CD14-positive monocyte (primary cell): ENCODE measurements around the gene GPS2. TPM values are rescaled to one million over a fixed set of nuclear protein-coding genes. Genes with fewer than 3 reads are reported as not detected.
"Not testable (repeated sequence)": the region's sequence is repeated elsewhere in the genome, so short reads cannot be mapped to it uniquely, and the experiment has no call there.

ENCODE experiments used
- DNase-seq, 3 donors: peaks; one replicate each; pipeline ENCODE4 v3.0.0-alpha.2; 2011 to 2022
- H2AFZ ChIP-seq: 2 replicates; pipeline ENCODE4 v1.6.0; 2012; ENCODE audit warnings: mild to moderate bottlenecking, low read depth, low read length, inconsistent platforms; ENCODE audit not compliant: insufficient read depth, poor library complexity, severe bottlenecking
- H3K27ac ChIP-seq, 2 donors: 1 replicate in 1 of 2; 2 replicates in 1 of 2; pipeline ENCODE4 v1.5.1; 2012 to 2013; ENCODE audit warnings: low read length in 2 of 2, control low read depth in 1 of 2, inconsistent platforms in 1 of 2, low read depth in 1 of 2, mild to moderate bottlenecking in 1 of 2
- H3K27me3 ChIP-seq, 2 donors: one replicate each; pipeline versions ENCODE4 v1.6.0 to v1.6.1; 2011 to 2013; ENCODE audit warnings: low read length in 2 of 2; ENCODE audit not compliant: control insufficient read depth in 2 of 2, insufficient read depth in 2 of 2
- H3K36me3 ChIP-seq, 2 donors: replicated peaks in 1 of 2; 1 replicate in 1 of 2; 2 replicates in 1 of 2; pipeline versions ENCODE4 v1.5.1 to v1.6.1; 2012 to 2013; ENCODE audit warnings: low read length in 2 of 2, control low read depth in 1 of 2, inconsistent platforms in 1 of 2, mild to moderate bottlenecking in 1 of 2; ENCODE audit not compliant: insufficient read depth in 2 of 2, control insufficient read depth in 1 of 2
- H3K4me1 ChIP-seq, 2 donors: 1 replicate in 1 of 2; 2 replicates in 1 of 2; pipeline versions ENCODE4 v1.5.1 to v1.6.1; 2012 to 2013; ENCODE audit warnings: low read length in 2 of 2, control low read depth in 1 of 2, inconsistent platforms in 1 of 2, mild to moderate bottlenecking in 1 of 2, moderate library complexity in 1 of 2; ENCODE audit not compliant: insufficient read depth in 2 of 2, control insufficient read depth in 1 of 2
- H3K4me2 ChIP-seq: replicated peaks from 2 replicates; pipeline ENCODE3; 2012; ENCODE audit warnings: low read length, moderate library complexity, mild to moderate bottlenecking; ENCODE audit not compliant: poor library complexity, severe bottlenecking; ENCODE audit errors: extremely low read depth
- H3K4me3 ChIP-seq, 3 experiments: fragments of 200-600 bp in 1 of 3; sonication (generic) in 1 of 3; replicated peaks in 1 of 3; 1 replicate in 2 of 3; 2 replicates in 1 of 3; pipeline ENCODE4 v1.5.1; 2011 to 2013; ENCODE audit warnings: low read length in 3 of 3, mild to moderate bottlenecking in 3 of 3, control low read depth in 2 of 3, low read depth in 2 of 3, inconsistent platforms in 1 of 3, moderate library complexity in 1 of 3
- H3K79me2 ChIP-seq: 2 replicates; pipeline ENCODE4 v1.6.0; 2012; ENCODE audit warnings: mild to moderate bottlenecking, control low read depth, inconsistent platforms, low read length, moderate library complexity; ENCODE audit not compliant: insufficient read depth
- H3K9ac ChIP-seq: 2 replicates; pipeline ENCODE4 v1.6.0; 2017; ENCODE audit warnings: low read length, mild to moderate bottlenecking; ENCODE audit not compliant: insufficient read depth, poor library complexity, severe bottlenecking
- H3K9me3 ChIP-seq, 2 donors: replicated peaks in 1 of 2; 1 replicate in 1 of 2; 2 replicates in 1 of 2; pipeline versions ENCODE4 v1.5.1 to v1.6.1; 2012 to 2013; ENCODE audit warnings: low read length in 2 of 2, control low read depth in 1 of 2; ENCODE audit not compliant: control insufficient read depth in 1 of 2, insufficient read depth in 1 of 2
- H4K20me1 ChIP-seq: 2 replicates; pipeline ENCODE4 v1.6.0; 2012; ENCODE audit warnings: mild to moderate bottlenecking, low read length, control low read depth, moderate library complexity; ENCODE audit not compliant: insufficient read depth
- H3K27ac Mint-ChIP-seq, 7 donors: one replicate each; pipeline ENCODE4 v1.8.0; 2020; ENCODE audit warnings: mild to moderate bottlenecking in 7 of 7, mixed read lengths in 7 of 7, moderate library complexity in 6 of 7, inconsistent platforms in 2 of 7
- H3K27me3 Mint-ChIP-seq, 3 donors: one replicate each; pipeline ENCODE4 v1.8.0; 2021 to 2022; ENCODE audit warnings: low read depth in 3 of 3, mild to moderate bottlenecking in 3 of 3, mixed read lengths in 3 of 3, moderate library complexity in 3 of 3, inconsistent platforms in 1 of 3
- H3K36me3 Mint-ChIP-seq, 2 donors: one replicate each; pipeline ENCODE4 v1.8.0; 2020; ENCODE audit warnings: mixed read lengths in 2 of 2, inconsistent platforms in 1 of 2, mild to moderate bottlenecking in 1 of 2
- H3K4me1 Mint-ChIP-seq: one replicate; pipeline ENCODE4 v1.8.0; 2020; ENCODE audit warnings: mild to moderate bottlenecking, mixed read lengths
- H3K4me3 Mint-ChIP-seq, 2 donors: one replicate each; pipeline ENCODE4 v1.8.0; 2020; ENCODE audit warnings: mild to moderate bottlenecking in 2 of 2, mixed read lengths in 2 of 2, moderate library complexity in 1 of 2
- H3K9me3 Mint-ChIP-seq, 7 donors: one replicate each; pipeline ENCODE4 v1.8.0; 2020 to 2022; ENCODE audit warnings: mixed read lengths in 7 of 7, mild to moderate bottlenecking in 6 of 7, moderate library complexity in 6 of 7, inconsistent platforms in 2 of 7
- WGBS: methylation state at CpG from one replicate; pipeline ENCODE4 v1.1.5; 2013; ENCODE audit warnings: missing lambda C conversion rate; ENCODE audit not compliant: insufficient coverage; 5-methylcytosine and 5-hydroxymethylcytosine counted together
- intact Hi-C, 2 donors: fragments of 100-400 bp; cut with micrococcal nuclease; formaldehyde crosslinking; loops; one replicate each; pipeline versions ENCODE4 v1.15.0 to v1.15.1; 2023
- polyA plus RNA-seq, 3 donors: library from polyadenylated mRNA; depleted of rRNA in 1 of 3; unstranded in 2 of 3; stranded (reverse) in 1 of 3; fragments of 300-500 nt in 2 of 3; fragments of >200 nt in 1 of 3; fragmentation: Illumina TruSeq in 2 of 3; gene quantifications; 1 replicate in 2 of 3; 2 replicates in 1 of 3; pipeline ENCODE4 v1.2.3, GENCODE V29; 2012 to 2021
- TF ChIP-seq, protein P1 (sequence below): fragments of 200-600 bp; IDR thresholded peaks from one replicate; pipeline ENCODE4 v1.8.0; 2022; ENCODE audit warnings: antibody characterized with exemption, mild to moderate bottlenecking

The GPS2 gene
- polyA plus RNA-seq, 3 donors = 53.5 to 162 (median 59.6) TPM

DNA sequence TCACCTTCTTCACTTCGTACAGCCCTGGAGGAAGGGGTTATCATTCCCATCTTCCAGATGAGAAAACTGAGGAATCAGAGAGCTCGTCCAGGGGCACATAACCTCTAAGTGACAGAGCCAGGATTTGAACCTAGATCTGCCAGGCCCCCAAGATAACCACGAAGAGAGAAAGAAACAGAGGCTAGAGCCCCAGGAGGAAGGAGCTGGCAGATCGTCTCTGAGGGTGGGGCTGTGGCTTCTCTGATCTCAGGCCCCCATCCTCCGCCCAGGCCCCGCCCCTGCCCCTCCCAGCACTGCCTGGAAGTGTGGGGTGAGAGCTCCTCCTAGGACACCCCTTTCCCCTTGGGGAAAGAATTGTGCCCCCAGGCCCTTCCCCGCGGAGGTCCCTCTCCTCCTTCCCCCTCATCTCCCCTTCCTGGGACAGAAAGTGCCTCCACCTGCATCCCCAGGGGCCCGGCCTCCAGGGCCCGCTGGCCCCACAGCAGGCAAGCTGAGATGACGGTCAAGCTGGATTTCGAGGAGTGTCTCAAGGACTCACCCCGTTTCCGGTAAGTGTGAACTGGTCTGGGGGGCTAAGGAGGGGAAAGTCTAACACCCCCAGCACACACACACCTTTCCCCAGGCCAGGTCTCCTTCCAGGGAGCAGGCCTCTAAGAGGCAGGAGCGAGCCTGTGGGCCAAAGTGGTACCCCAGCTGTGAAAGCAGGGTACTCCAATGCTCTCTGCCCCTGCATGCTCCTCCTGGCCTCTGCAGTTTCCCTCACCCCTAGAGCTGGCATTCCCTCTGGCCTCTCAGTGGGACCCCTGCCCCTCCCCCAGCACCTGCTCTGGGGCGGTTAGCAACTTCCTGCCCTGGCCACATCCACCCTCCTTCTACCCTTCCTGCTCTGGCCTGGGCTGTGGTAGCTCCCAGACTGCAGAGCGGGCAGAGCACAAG is 21.3 kb upstream of the GPS2 start, which contains the start of gene ACAP1:
Gene ACAP1, plus strand, starts transcription at position 290 of the 936 bp plus-strand sequence. Its CDS starts 206 bp downstream, at position 496.
- Mint-ChIP-seq H3K27ac (peak within 1 kb of the TSS; percentile 0 to 91 (median 88)), H3K4me1 (peaks cover 53% of the 10 kb centered on the region), H3K27me3 (peaks cover 0 to 9% (median 0%) of the 10 kb centered on the region in 3 donors), H3K9me3 (no peaks in the 10 kb centered on the region), H3K36me3 (peaks cover 13 to 27% of the 10 kb centered on the region in 2 donors), H3K4me3 (peak within 1 kb of the TSS; percentile 78 to 90)
- H3K9ac ChIP-seq = peak within 1 kb of the TSS; percentile 63
- peak within 1 kb of the TSS; percentile 88 for H3K4me2 ChIP-seq
- intact Hi-C loops = no loop called here
- DNase-seq = peak in 1 of 3 donors; percentile 34
- peaks cover under 1 to 14% of the 10 kb centered on the region in 2 donors for H3K36me3 ChIP-seq
- H3K79me2 ChIP-seq = peaks cover 27% of the 10 kb centered on the region
- WGBS = 6% methylated on average over 3 of the region's 17 CpGs
- H3K27ac ChIP-seq = peak within 1 kb of the TSS; percentile 49 to 71
- no peaks in the 10 kb centered on the region for H4K20me1 ChIP-seq
- peak within 1 kb of the TSS; percentile 89 for H2AFZ ChIP-seq
- H3K4me1 ChIP-seq = peaks cover 35 to 46% of the 10 kb centered on the region in 2 donors
- H3K9me3 ChIP-seq = no peaks in the 10 kb centered on the region
- H3K4me3 ChIP-seq = peak within 1 kb of the TSS; percentile 29 to 79 (median 59)
- TF ChIP-seq, protein P1, sequence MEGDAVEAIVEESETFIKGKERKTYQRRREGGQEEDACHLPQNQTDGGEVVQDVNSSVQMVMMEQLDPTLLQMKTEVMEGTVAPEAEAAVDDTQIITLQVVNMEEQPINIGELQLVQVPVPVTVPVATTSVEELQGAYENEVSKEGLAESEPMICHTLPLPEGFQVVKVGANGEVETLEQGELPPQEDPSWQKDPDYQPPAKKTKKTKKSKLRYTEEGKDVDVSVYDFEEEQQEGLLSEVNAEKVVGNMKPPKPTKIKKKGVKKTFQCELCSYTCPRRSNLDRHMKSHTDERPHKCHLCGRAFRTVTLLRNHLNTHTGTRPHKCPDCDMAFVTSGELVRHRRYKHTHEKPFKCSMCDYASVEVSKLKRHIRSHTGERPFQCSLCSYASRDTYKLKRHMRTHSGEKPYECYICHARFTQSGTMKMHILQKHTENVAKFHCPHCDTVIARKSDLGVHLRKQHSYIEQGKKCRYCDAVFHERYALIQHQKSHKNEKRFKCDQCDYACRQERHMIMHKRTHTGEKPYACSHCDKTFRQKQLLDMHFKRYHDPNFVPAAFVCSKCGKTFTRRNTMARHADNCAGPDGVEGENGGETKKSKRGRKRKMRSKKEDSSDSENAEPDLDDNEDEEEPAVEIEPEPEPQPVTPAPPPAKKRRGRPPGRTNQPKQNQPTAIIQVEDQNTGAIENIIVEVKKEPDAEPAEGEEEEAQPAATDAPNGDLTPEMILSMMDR = no peak
- H3K27me3 ChIP-seq = no peaks in the 10 kb centered on the region

DNA sequence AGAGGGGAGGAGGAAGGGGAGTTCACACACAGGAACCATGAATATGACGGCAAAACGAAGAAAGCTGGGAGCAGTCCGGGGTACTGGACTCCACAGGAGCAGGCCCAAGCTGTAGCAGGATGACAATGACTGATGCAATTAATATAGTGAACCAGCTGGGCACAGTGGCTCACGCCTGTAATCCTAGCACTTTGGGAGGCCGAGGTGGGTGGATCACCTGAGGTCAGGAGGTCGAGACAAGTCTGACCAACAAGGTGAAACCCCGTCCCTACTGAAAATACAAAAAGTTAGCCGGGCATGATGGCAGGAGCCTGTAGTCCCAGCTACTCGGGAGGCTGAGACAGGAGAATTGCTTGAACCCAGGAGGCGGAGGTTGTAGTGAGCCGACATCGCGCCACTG is 20.6 kb upstream of the GPS2 start:
- DNase-seq, intact Hi-C loops, H3K27me3 Mint-ChIP-seq, H4K20me1 ChIP-seq, H3K9me3 ChIP-seq, H3K9me3 Mint-ChIP-seq, H3K9ac ChIP-seq, H3K27me3 ChIP-seq: not testable (repeated sequence)
- H3K27ac Mint-ChIP-seq = peak overlapping the region in 6 of 7 donors; percentile 0 to 91 (median 77)
- Histone ChIP-seq H3K4me3 (peak overlapping the region in 1 of 3 experiments; percentile 79), H3K36me3 (peaks cover 0 to 10% of the 10 kb centered on the region in 2 donors), H3K27ac (peak overlapping the region in 1 of 2 donors; percentile 71), H3K4me1 (peaks cover 37 to 49% of the 10 kb centered on the region in 2 donors), H3K79me2 (peaks cover 27% of the 10 kb centered on the region), H3K4me2 (peak overlapping the region; percentile 88), H2AFZ (peak overlapping the region; percentile 89)
- peaks cover 54% of the 10 kb centered on the region for H3K4me1 Mint-ChIP-seq
- peak overlapping the region; percentile 78 to 90 for H3K4me3 Mint-ChIP-seq
- 72% methylated on average over 9 of the region's 13 CpGs for WGBS
- peaks cover 10 to 22% of the 10 kb centered on the region in 2 donors for H3K36me3 Mint-ChIP-seq
